Measurements from ENCODE around the gene YIF1A.

Gene YIF1A

GRCh38 chr11:66288671-66289547, at the start of gene YIF1A:
Gene YIF1A, minus strand, starts transcription at chr11:66289143. Its CDS starts 158 bp downstream, at chr11:66288985.
- DNase-seq (ENCODE audit: low read depth) = peak; percentile 100

DNA sequence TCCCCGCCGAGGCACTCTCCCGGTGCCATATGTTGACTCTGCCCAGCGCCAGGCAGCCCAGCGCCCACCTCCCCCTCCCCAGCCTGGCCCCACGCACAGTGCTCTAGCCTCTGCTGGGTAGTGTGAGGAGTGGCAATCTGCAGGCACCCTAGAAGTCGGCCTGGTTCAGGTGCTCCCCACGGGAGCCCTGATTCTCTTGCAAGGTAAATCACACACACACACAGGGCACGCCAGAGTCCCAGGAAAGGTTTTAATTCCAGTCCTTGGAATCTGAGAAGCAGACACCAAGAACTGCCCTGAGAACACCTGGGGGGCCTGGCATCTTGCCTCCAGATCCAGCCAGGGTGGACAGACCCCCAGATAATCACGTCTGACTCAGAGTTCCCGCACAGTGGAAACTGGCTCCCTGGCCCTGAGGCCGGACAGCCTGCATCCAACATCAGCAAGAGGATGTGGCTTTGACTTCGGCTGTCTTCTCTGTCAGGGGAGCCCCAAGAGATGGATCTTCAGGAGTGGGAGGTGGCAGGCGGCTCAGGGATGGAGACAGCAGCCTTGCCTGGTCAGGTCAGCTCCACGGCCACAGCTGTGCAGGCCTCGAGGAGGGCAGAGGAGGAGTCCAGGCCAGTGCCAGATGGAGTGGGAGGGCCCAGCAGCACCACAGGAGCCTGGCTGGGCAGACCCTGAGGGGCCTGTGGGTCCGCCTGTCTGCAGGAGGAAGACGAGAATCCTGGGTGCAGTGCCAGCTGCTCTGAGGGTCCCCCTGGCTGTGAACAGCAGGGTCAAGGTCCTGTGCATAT, 48.4 kb upstream of the YIF1A start:
- DNase-seq (ENCODE audit: low read depth) = peak; percentile 47

DNA sequence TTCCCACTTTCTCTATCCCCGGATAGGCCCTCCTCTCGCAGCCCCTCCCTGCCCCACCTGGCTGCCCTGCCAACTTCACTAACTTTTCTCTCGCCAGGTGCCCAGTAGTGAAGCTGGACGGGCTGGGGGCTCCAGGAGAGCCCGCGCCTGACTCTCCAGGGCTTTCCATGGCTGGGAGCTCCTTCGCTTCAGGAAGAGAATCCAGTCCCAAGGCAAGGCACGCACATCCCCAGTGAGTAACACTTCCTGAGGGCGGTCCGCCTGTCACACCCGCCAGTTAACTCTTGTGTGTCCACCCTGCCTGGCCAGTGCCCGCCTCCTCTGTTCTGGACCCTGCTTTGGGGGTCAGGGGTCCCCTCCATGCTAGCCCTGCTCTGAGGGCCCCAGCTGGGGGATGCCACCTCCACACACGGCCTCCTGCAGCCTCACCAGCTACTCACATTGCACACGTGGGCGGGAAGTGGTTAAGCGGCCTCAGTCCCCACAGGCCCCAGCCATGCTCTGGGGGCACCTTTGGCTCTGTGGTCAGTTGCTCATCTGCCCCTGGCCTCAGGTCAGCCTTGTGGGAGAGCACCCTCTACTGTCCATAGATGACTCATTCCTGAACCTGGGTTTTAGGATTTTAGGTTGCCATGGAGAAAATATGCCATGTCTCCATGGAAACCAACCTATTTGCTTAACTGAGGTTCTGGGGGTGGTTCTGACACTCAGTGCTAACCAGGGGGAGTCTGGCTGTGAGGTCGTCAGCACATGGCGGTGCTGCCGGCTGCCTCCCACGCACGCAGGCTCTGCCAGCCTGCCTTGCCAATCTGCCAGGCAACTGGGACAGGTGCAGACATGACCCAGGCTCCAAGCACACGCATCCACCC, 47.5 kb upstream of the YIF1A start, which contains the start of gene RIN1:
TSS of gene RIN1 (minus strand) at position 201 of the 869 bp plus-strand sequence. CDS start at position 169, 32 bp downstream.
- DNase-seq (ENCODE audit: low read depth) = peak; percentile 98

DNA sequence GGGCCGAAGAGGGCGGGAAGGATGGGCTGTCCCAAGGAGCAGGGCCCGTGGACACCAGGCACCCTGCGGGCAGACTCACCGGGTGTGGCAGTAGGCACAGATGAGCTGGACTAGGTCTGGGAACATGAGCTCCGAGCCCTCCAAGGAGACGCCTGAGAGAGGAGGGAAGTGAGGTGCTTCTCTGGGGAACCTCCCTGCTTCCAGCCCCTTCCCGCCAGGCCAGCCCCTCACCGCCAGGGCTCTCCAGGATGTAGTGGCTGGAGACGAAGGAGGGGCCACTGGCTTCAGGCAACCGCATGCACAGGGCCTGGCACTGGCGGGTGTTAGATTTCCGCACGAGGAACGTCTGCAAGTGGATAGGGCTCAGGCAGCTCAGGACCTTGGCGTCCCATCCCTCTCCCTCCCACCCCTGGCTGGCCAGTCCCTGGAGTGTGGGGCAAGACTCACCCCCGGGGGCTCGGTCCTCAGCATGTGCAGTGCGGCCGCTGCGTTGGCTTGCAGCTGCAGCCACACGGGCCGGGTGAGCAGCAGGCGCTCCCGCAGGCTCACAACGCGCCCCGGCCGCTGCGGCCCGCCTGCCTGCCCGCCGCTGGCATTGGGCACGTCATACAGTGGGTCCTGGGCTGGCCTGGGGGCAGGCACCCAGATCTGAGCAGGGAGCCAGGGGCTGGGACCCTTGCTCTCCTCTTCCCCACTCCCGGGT, 46.7 kb upstream of the YIF1A start:
- peak; percentile 71 for DNase-seq (ENCODE audit: low read depth)

GRCh38 chr11:66334605-66335442, 45.9 kb upstream of the YIF1A start:
- no peak for DNase-seq (ENCODE audit: low read depth)

DNA sequence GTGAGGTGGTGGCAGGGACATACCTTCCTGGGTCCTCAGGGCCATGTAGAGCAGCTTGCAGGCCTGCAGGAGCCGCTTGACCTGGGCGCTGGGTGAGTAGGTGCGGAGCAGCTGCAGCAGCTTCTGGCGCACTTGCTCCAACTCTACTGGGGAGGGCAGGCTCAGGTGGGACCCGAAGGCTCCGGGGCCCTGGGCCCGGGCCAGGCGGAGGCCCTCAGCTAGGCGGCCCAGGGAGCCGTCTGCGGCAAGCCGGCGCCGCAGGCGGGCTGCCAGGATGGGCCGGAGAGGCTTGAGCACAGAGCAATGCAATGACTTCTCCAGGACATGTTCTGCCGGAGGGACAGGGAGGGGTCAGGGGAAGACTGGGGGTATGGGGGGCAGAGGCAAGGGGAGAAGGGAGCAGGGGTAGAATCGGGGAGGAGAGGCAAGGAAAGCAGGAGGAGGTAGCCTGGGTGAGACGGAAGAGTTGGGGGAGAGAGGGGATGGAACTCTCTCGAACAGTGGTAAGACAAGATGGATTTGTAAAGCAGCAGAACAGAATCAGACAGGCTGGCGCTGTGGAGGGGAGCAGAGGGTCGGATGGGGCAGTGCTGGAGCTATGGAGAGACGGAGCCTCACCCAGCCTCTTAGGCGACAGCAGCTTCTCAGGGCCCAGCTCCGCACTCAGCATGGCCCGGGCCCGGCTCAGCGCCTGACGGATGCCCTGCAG, 45.1 kb upstream of the YIF1A start:
- DNase-seq (ENCODE audit: low read depth) = no peak

DNA sequence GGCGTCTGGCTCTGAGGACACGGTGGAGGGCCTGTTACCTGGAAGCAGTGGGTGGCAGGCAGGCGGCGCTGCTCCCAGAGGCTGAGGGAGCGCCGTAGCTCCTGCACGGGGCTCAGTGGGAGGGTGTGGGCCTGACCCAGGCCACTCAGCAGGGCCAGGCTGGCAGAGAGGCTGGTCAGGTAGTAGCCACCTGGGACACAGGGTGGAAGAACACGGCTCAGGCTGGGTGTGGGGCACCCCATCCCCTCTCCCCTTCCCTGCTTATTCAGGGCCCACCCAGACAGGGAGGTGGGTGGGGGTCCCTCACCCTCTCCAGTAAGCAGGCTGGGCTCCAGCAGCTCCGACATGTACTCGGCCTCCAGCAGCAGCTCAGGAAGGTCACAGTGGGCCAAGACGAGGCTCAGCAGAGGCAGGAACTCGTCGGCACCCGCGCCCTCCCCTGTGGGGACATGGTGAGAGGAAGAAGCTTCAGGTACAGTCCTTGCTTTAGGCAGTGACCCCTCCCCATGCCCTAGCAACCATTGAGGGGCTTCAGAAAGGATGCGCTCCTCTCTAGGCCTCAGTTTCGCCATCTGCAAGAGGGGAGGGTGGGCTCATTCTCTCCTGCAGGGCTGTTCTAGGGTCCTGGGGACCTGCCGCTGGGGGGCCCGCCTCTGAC, 44.4 kb upstream of the YIF1A start:
- DNase-seq (ENCODE audit: low read depth) = no peak

GRCh38 chr11:66332371-66333219, 43.7 kb upstream of the YIF1A start:
- no peak for DNase-seq (ENCODE audit: low read depth)

- no peak for DNase-seq (ENCODE audit: low read depth)
Observed at GRCh38 chr11:66331542-66332370, 42.8 kb upstream of the YIF1A start.

GRCh38 chr11:66330931-66331330, 42.0 kb upstream of the YIF1A start:
- no peak for DNase-seq (ENCODE audit: low read depth)

DNA sequence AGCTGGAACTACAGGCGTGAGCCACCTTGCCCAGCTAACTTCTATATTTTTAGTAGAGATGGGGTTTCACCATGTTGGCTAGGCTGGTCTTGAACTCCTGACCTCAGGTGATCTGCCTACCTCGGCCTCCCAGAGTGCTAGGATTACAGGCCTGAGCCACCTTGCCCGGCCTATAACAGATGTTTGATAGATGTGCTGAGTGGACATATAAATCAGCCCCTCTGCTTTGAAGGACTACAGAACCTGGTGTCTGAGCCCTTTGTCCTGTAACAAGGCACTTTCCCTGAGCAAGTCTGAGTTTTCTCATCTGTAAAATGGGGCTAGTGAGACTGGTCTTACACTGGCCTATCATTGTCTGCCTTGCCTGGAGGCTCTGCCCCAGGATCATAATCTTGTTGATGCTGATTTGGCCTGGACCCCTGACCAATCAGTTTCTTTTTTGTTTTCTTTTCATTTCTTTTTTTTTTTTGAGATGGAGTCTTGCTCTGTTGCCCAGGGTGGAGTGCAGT, 40.3 kb upstream of the YIF1A start:
- no peak for DNase-seq (ENCODE audit: low read depth)

DNA sequence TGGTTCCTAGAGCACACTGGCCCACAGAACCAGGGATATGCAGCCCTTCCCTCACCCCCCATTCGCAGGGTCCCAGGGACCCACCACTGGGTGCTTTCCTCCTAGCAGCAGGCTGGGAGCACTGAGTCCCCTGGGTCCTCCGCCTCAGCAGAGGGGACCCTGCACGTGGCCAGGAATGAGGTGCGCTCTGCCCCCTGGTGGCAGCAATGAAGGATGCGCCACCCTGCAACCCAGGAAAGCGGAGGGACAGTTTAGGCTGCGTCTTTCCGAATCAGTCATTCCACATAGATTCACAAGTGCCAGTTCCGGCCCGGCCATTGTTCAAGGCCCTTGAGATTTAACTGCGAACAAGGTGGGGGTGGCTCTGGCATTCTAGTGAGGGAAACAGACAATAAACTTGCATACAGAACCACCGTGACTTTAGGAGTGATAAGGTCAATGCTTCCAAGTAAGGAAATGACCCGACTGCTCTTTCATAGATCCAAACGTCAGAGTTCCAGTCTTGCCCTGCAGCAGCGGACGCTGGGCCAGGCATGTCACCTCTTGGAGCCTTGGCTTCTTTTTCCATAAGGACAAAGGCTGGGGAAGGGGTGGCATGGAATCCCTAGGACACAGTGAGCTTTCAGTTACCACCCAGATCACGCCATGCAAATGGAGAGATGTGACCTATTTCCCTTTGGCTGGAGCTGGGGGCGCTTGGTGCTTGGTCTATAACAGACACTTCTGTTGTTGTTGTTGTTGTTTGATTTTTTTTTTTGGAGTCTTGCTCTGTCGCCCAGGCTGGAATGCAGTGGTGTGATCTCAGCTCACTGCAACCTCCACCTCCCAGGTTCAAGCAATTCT, 39.6 kb upstream of the YIF1A start:
- DNase-seq (ENCODE audit: low read depth) = peak; percentile 50

- no peak for DNase-seq (ENCODE audit: low read depth)
Observed at GRCh38 chr11:66328031-66328301, 39.0 kb upstream of the YIF1A start.

- peak; percentile 73 for DNase-seq (ENCODE audit: low read depth)
Observed at GRCh38 chr11:66327171-66328030, 38.5 kb upstream of the YIF1A start.

Data from iris pigment epithelial cell (primary cell).